ENCODE measurements around the gene DISP1. TPM values are rescaled to one million over a fixed set of nuclear protein-coding genes. Genes with fewer than 3 reads are reported as not detected.
A peak's percentile ranks its signal among the peaks of the same experiment; 100 is the strongest.

The DISP1 gene
- 1 to 10 TPM; 1.6 to 1.9 TPM for total RNA-seq

DNA sequence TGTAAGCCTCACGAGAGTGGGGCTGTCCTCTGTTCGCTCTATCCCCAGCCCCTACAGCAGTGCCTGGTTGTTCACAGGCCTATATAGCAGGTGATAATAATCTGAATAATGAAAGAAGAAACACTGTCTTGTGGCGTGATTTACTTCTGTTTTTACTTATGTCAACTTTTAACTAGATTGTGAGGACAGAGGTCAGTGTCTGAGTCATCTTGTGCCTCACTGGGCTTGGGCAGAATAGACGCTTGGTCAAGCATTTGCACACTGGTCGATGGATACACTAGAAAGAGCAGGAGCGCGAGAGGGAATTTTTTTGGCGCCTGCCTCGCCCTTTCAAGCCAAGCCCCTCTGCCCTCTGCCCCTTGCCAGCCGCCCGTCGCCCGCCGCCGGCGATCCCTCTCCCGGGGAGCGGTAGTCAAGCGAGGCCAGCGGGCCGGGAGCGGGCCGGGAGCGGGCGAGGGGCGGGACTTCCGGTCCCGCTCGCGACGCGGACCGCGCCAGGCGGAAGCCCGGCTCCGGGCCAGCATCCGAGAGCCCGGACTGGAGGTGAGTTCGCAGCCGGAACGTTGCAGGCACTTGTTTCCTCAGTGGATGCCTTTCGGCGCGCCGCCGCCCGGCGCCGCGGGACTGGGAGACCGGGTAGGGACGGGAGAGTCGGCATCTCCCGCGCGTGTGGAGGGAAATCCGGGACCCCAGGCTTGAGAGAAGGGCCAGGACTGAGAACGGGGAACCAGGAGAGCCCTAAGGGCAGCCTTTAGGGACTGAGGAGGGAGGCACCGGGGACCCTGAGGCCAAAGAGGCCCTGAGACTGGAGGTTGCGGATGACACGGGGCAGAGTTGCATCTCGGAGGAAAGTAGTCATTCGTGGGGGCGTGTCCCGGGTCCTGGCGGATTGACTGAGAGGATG, at the start of gene DISP1:
Gene DISP1 (plus strand): TSS at position 504 of the 904 bp plus-strand sequence. CDS start 127,785 bp downstream, outside the sequence.
- H3K9me3 Mint-ChIP-seq: peaks cover 5% of the 10 kb centered on the region
- H3K36me3 Mint-ChIP-seq: peaks cover 9% of the 10 kb centered on the region
- peaks cover 27% of the 10 kb centered on the region for H3K4me1 Mint-ChIP-seq
- H3K27ac Mint-ChIP-seq: peak within 1 kb of the TSS; percentile 95
- DNase-seq: peak; percentile 80
- peak within 1 kb of the TSS; percentile 95 for H3K4me3 Mint-ChIP-seq
- no peaks in the 10 kb centered on the region for H3K27me3 Mint-ChIP-seq

- H3K36me3 Mint-ChIP-seq: peaks cover 6% of the 10 kb centered on the region
- no peak overlapping the region for H3K27ac Mint-ChIP-seq
- peaks cover 7% of the 10 kb centered on the region for H3K4me1 Mint-ChIP-seq
- DNase-seq: no peak
- peaks cover 29% of the 10 kb centered on the region for H3K9me3 Mint-ChIP-seq
- no peak overlapping the region for H3K4me3 Mint-ChIP-seq
- peaks cover 7% of the 10 kb centered on the region for H3K27me3 Mint-ChIP-seq
Observed at GRCh38 chr1:222767152-222767571, 47.7 kb upstream of the DISP1 start.

GRCh38 chr1:222768592-222768991, 46.2 kb upstream of the DISP1 start:
- peaks cover 29% of the 10 kb centered on the region for H3K9me3 Mint-ChIP-seq

GRCh38 chr1:222769181-222769580, 45.7 kb upstream of the DISP1 start:
- DNase-seq: no peak
- Mint-ChIP-seq H3K4me1 (peaks cover 15% of the 10 kb centered on the region), H3K27me3 (peaks cover 4% of the 10 kb centered on the region), H3K27ac (no peak overlapping the region), H3K9me3 (peaks cover 29% of the 10 kb centered on the region), H3K36me3 (peaks cover 6% of the 10 kb centered on the region), H3K4me3 (no peak overlapping the region)

More at GRCh38 chr1:222768592-222768991, 46.2 kb upstream of the DISP1 start:
- peaks cover 15% of the 10 kb centered on the region for H3K4me1 Mint-ChIP-seq
- peaks cover 4% of the 10 kb centered on the region for H3K27me3 Mint-ChIP-seq
- no peak overlapping the region for H3K4me3 Mint-ChIP-seq
- peaks cover 6% of the 10 kb centered on the region for H3K36me3 Mint-ChIP-seq
- H3K27ac Mint-ChIP-seq: no peak overlapping the region
- DNase-seq: no peak

GRCh38 chr1:222769971-222770620, 44.7 kb upstream of the DISP1 start:
- no peak for DNase-seq
- no peak overlapping the region for H3K27ac Mint-ChIP-seq
- no peak overlapping the region for H3K4me3 Mint-ChIP-seq
- H3K4me1 Mint-ChIP-seq: peaks cover 15% of the 10 kb centered on the region
- H3K36me3 Mint-ChIP-seq: peaks cover 6% of the 10 kb centered on the region
- peaks cover 2% of the 10 kb centered on the region for H3K27me3 Mint-ChIP-seq
- H3K9me3 Mint-ChIP-seq: peaks cover 29% of the 10 kb centered on the region

DNA sequence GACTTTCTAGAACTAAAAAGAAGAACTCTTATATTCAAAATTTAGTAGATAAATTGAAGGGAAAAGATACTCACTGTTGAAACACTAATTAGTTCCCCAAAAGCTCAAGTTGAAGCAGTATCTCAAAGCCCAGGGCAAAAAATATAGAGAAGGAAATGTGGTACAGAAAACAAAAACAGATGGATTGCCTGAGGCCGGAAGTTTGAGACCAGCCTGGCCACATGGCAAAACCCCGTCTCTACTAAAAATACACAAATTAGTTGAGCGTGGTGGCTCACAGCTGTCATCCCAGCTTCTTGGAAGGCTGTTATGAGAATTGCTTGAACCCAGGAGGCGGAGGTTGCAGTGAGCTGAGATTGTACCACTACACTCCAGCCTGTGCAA, 41.9 kb upstream of the DISP1 start:
- Mint-ChIP-seq H3K9me3 (peaks cover 17% of the 10 kb centered on the region), H3K36me3 (peaks cover 6% of the 10 kb centered on the region), H3K4me1 (peaks cover 11% of the 10 kb centered on the region), H3K27ac (no peak overlapping the region), H3K4me3 (no peak overlapping the region), H3K27me3 (no peaks in the 10 kb centered on the region)
- DNase-seq: no peak

GRCh38 chr1:222777463-222777862, 37.4 kb upstream of the DISP1 start:
- peaks cover 8% of the 10 kb centered on the region for H3K27me3 Mint-ChIP-seq
- H3K4me3 Mint-ChIP-seq: no peak overlapping the region
- H3K27ac Mint-ChIP-seq: no peak overlapping the region
- peaks cover 7% of the 10 kb centered on the region for H3K4me1 Mint-ChIP-seq
- no peaks in the 10 kb centered on the region for H3K36me3 Mint-ChIP-seq
- no peaks in the 10 kb centered on the region for H3K9me3 Mint-ChIP-seq
- DNase-seq: no peak

DNA sequence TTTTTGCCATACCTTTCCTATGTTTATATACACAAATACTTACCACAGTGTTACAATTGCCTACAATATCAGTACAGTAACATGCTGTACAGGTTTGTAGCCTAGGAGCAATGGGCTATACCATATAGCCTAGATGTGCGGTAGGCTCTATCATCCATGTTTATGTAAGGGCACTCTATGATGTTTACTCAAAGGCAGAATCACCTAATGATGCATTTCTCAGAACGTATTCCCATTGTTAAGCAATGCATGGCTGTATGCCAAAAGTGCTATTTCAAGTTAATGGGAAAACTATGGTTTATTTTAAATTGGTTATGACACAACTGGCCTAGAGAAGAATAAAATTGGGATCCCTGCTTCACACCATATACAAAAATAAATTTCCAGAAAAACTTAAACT, 36.9 kb upstream of the DISP1 start:
- no peak for DNase-seq
- peaks cover 2% of the 10 kb centered on the region for H3K4me1 Mint-ChIP-seq
- no peaks in the 10 kb centered on the region for H3K9me3 Mint-ChIP-seq
- no peak overlapping the region for H3K4me3 Mint-ChIP-seq
- no peak overlapping the region for H3K27ac Mint-ChIP-seq
- peaks cover 8% of the 10 kb centered on the region for H3K27me3 Mint-ChIP-seq
- H3K36me3 Mint-ChIP-seq: no peaks in the 10 kb centered on the region

- no peak for DNase-seq
- peaks cover 21% of the 10 kb centered on the region for H3K27me3 Mint-ChIP-seq
- no peak overlapping the region for H3K27ac Mint-ChIP-seq
- no peaks in the 10 kb centered on the region for H3K36me3 Mint-ChIP-seq
- no peaks in the 10 kb centered on the region for H3K9me3 Mint-ChIP-seq
- no peak overlapping the region for H3K4me3 Mint-ChIP-seq
- no peaks in the 10 kb centered on the region for H3K4me1 Mint-ChIP-seq
Observed at GRCh38 chr1:222781251-222781650, 33.6 kb upstream of the DISP1 start.

- DNase-seq: no peak
- Mint-ChIP-seq H3K4me1 (peaks cover 1% of the 10 kb centered on the region), H3K9me3 (no peaks in the 10 kb centered on the region), H3K27me3 (peaks cover 21% of the 10 kb centered on the region), H3K36me3 (no peaks in the 10 kb centered on the region), H3K4me3 (no peak overlapping the region), H3K27ac (no peak overlapping the region)
Observed at GRCh38 chr1:222783051-222783450, 31.8 kb upstream of the DISP1 start.

DNA sequence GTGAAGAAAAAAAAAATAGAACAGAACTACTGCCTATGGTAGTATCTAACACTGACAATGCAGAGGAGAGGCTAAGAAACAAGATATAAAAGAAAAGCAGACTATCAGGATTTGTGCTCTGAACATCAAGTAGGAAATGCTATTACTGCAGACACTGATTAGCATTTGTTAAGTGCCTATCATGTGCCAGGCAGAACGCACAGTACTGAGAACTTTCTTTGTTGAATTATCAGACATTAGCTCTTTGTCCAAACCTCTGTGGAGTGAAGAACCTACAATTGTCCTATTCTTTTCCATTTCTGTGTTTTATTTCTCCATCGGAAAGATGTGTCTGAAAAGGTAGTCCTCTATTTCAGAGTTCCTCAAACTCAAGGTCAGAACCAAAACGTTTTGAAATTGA, 30.5 kb upstream of the DISP1 start:
- Mint-ChIP-seq H3K36me3 (no peaks in the 10 kb centered on the region), H3K4me3 (no peak overlapping the region), H3K4me1 (peaks cover 2% of the 10 kb centered on the region), H3K9me3 (no peaks in the 10 kb centered on the region), H3K27ac (no peak overlapping the region), H3K27me3 (peaks cover 21% of the 10 kb centered on the region)
- no peak for DNase-seq

DNA sequence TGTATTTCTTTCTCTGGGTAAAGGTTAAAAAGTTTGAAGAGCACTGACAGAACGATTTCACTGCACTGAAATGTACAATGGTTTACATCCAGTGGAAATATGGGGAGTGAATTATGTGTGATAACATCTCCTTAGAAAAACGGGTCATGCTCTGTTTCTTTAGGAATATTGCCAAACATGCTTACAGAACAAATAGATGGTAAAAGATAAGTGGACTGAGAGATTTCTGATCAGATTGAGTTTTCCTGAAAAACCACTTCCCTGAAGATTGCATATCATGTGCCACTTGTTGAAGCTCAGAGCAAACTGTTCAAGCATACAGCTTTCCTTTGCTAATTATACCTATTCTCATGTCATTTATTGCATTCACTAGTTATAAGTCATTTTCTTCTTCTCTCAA, 29.9 kb upstream of the DISP1 start:
- no peak overlapping the region for H3K27ac Mint-ChIP-seq
- DNase-seq: no peak
- H3K4me3 Mint-ChIP-seq: no peak overlapping the region
- H3K27me3 Mint-ChIP-seq: peaks cover 21% of the 10 kb centered on the region
- no peaks in the 10 kb centered on the region for H3K36me3 Mint-ChIP-seq
- peaks cover 4% of the 10 kb centered on the region for H3K4me1 Mint-ChIP-seq
- H3K9me3 Mint-ChIP-seq: peaks cover 5% of the 10 kb centered on the region

GRCh38 chr1:222785529-222785928, 29.3 kb upstream of the DISP1 start:
- no peak overlapping the region for H3K27ac Mint-ChIP-seq
- no peak for DNase-seq
- H3K9me3 Mint-ChIP-seq: peaks cover 9% of the 10 kb centered on the region
- H3K36me3 Mint-ChIP-seq: no peaks in the 10 kb centered on the region
- H3K4me3 Mint-ChIP-seq: no peak overlapping the region
- peaks cover 10% of the 10 kb centered on the region for H3K4me1 Mint-ChIP-seq
- H3K27me3 Mint-ChIP-seq: peaks cover 21% of the 10 kb centered on the region

DNA sequence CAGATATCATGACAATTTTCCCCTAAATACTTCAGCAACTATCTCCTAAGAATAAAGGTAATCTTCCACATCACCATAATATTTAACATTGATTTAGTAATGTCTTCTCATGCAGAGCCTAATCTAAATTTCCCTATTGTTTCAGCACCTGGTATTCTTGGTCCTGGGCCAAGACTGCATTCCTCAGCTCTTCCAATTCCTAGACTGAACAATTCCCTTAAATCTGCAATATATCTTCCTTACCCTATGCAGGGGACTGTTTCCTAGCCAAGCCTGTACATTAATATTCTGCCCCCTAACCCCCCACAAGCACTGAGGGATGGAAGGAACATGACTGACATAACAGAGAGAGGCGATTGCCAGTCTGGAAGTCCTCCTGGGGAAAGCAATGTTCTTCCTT, 28.7 kb upstream of the DISP1 start:
- no peaks in the 10 kb centered on the region for H3K36me3 Mint-ChIP-seq
- H3K27ac Mint-ChIP-seq: no peak overlapping the region
- H3K9me3 Mint-ChIP-seq: peaks cover 9% of the 10 kb centered on the region
- H3K27me3 Mint-ChIP-seq: peaks cover 21% of the 10 kb centered on the region
- no peak for DNase-seq
- no peak overlapping the region for H3K4me3 Mint-ChIP-seq
- peaks cover 14% of the 10 kb centered on the region for H3K4me1 Mint-ChIP-seq

DNA sequence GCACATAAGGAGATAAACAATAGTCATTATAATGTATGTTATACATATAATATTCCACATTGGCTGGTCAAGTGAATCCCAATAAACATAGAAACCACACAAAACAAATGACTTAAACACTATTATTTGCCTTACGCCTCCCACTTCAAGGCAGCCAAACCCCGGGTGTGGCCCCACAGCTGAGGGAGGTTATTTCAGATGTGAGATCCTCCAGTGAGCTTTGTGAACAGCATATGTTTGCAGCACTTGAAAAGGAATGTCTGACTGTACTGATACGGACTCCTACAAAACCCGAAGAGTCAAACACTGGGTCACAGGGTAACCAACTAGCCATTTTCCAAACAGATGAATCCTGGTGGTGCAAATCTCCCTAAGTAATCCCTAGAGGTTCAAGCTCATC, 27.1 kb upstream of the DISP1 start:
- peaks cover 13% of the 10 kb centered on the region for H3K27me3 Mint-ChIP-seq
- DNase-seq: no peak
- H3K4me3 Mint-ChIP-seq: no peak overlapping the region
- peaks cover 9% of the 10 kb centered on the region for H3K9me3 Mint-ChIP-seq
- H3K36me3 Mint-ChIP-seq: no peaks in the 10 kb centered on the region
- no peak overlapping the region for H3K27ac Mint-ChIP-seq
- H3K4me1 Mint-ChIP-seq: peaks cover 16% of the 10 kb centered on the region

All from activated naive CD8-positive, alpha-beta T cell treated with anti-CD3 and anti-CD28 coated beads for 36 hours (primary cell).